NCI-H1092 (cell line): ENCODE measurements around the gene WDFY4.

Experiments used
- DNase-seq: peaks from one replicate; lab custom pipeline; 2025; lab: John Stamatoyannopoulos, UW

WDFY4 gene

DNA sequence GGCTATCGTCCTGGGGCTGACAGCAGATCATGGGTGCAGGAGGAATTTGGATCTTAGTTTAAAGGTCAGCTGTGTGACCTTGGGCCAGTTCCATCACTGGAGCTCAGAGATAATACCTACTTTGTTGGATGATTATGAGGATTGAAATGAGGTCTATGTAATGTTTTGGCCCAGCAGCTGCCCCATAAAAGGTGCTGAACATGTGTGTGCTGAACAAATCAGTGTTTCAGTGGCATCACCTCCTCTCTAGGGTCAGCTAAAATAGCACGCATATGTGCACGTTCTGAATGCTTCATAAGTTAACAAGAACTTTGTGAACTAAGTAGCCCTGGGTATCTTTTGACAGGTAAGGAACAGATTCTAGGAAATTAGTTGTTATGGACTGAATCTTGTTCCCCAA is 339.8 kb downstream of the WDFY4 start:
- DNase-seq, result no peak

DNA sequence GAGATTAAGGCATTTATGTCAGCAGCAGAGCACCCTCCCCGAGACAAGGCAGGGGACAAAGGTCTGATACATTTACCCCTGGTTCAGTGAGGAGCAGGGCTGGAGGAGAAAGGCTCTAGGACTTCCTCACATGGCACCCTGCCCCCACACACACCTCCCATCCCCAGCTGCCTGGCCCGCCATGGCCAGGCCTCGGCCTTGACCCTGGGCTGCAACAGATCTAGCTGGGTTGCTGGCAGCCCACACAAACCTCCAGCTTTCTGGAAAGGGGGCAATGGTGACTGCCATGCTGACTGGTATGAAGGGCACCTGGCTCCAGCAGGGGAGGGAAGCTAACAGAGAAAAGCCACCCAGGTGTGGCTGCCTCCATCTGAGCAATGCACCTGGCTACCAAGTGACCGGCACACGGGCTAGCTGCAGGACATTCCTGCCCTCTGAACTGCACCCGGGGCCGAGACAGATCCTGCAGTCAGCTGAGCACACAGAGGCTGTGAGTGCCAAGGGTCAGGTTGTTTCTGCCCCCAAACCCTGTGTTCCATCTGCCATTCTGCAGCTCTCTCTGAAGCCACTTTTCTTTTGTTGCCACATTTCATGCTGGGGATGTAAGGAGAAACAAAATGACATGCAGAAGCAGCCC is 340.8 kb downstream of the WDFY4 start:
- no peak for DNase-seq

DNA sequence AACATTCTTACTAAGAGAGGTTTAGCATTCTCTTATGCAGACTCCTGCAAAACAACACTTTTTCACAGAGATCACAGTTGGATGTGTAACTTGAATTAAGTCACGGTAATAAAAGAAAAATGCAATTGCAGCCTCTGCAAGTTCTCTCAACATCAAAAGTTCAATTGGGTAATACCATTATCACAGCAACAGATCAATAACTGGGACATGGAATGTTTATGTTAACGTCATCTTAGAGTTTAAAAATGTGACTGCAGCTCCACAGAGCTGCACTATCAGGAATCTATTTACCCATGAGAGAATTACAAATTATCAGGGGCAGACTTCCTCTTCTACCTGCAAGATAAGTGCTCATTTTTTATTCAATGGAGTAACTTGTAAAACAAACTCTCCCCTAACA is 344.0 kb downstream of the WDFY4 start:
- DNase-seq, result no peak

DNA sequence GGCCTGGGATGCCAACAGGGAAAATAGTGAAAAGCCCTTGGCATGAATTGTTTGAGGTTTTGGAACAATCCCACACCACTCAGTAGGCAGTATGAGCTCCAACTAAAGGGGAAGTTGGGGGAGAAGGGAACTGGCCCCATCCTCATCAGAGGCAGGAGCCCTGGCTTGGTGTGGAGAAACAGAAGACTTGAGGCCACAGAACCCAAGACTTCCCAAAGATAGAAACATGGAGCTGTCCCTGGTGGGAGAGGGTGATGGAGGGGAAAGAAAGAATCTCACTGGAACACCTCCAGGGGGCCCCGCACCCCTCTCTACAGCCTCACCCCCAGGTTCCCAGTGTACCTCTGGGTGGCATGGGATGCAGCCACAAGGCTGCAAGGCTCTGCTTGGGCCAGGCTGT is 345.0 kb downstream of the WDFY4 start:
- no peak for DNase-seq
